ENCODE measurements around the gene TEKT2. TPM values are rescaled to one million over a fixed set of nuclear protein-coding genes. Genes with fewer than 3 reads are reported as not detected.

TEKT2 gene
- total and polyA plus RNA-seq, 2 of the 8 experiments (the other 6 are each of a cell fraction or from before 2014, with no cell fraction given), result 1.6 to 1.7 TPM

GRCh38 chr1:36108314-36108713 is 24.4 kb downstream of the TEKT2 start (continued):
- TF ChIP-seq EZH2 (IDR thresholded peaks at IDR 0.05; ENCODE audit: low read depth, low read length, severe bottlenecking), result no peak
- no peak for TF ChIP-seq CREB1 (IDR thresholded peaks at IDR 0.05)
- no peak for TF ChIP-seq TCF12 (IDR thresholded peaks at IDR 0.05; ENCODE audit: low read depth, low read length)
